PFSK-1 (cell line): ENCODE measurements around the gene CFAP157.

Experiments used
- FOXP2 ChIP-seq: optimal IDR thresholded peaks from 2 replicates; pipeline ENCODE3; 2011; ENCODE audit warnings: borderline replicate concordance, control low read depth, inconsistent platforms; ENCODE audit not compliant: insufficient read depth; ENCODE audit errors: extremely low read length, extremely low read depth
- POLR2AphosphoS5 ChIP-seq: IDR thresholded peaks from 2 replicates; pipeline ENCODE4 v1.6.1; 2012; ENCODE audit warnings: low read depth, mild to moderate bottlenecking, control low read depth, low read length, moderate library complexity
- REST ChIP-seq, 2 experiments: IDR thresholded peaks; 2 replicates each; pipeline versions ENCODE4 v1.6.1 to v1.8.0; 2011 to 2012; ENCODE audit warnings: low read depth in 2 of 2, low read length in 2 of 2, control low read depth in 1 of 2, inconsistent platforms in 1 of 2, mild to moderate bottlenecking in 1 of 2, moderate library complexity in 1 of 2; ENCODE audit not compliant: insufficient read depth in 1 of 2
- SIN3A ChIP-seq: IDR thresholded peaks from 2 replicates; pipeline ENCODE4 v1.6.1; 2012; ENCODE audit warnings: mild to moderate bottlenecking, low read length, moderate library complexity, borderline replicate concordance; ENCODE audit not compliant: insufficient read depth
- TAF1 ChIP-seq: IDR thresholded peaks from 2 replicates; pipeline ENCODE4 v1.6.1; 2012; ENCODE audit warnings: low read length, control low read depth, borderline replicate concordance; ENCODE audit not compliant: insufficient read depth

CFAP157 gene

GRCh38 chr9:127723013-127723412 lies 16.2 kb downstream of the CFAP157 start:
- TF ChIP-seq TAF1 (no peak), SIN3A (no peak), REST (IDR thresholded peaks at IDR 0.05; ENCODE audit: insufficient read depth in 1 of 2, low read depth in 2 of 2, low read length in 2 of 2) (no peak), FOXP2 (no peak), POLR2AphosphoS5 (no peak)

GRCh38 chr9:127723444-127723843 lies 16.7 kb downstream of the CFAP157 start:
- TF ChIP-seq REST (IDR thresholded peaks at IDR 0.05; ENCODE audit: insufficient read depth in 1 of 2, low read depth in 2 of 2, low read length in 2 of 2) = no peak
- no peak for TF ChIP-seq FOXP2
- TF ChIP-seq TAF1 = no peak
- TF ChIP-seq POLR2AphosphoS5 = no peak
- TF ChIP-seq SIN3A = no peak

GRCh38 chr9:127724012-127724411 lies 17.2 kb downstream of the CFAP157 start:
- TF ChIP-seq FOXP2 (no peak), POLR2AphosphoS5 (no peak), REST (IDR thresholded peaks at IDR 0.05; ENCODE audit: insufficient read depth in 1 of 2, low read depth in 2 of 2, low read length in 2 of 2) (no peak), TAF1 (no peak), SIN3A (no peak)

GRCh38 chr9:127726871-127727270 lies 20.1 kb downstream of the CFAP157 start:
- TF ChIP-seq FOXP2 (no peak), REST (IDR thresholded peaks at IDR 0.05; ENCODE audit: insufficient read depth in 1 of 2, low read depth in 2 of 2, low read length in 2 of 2) (no peak)

- TF ChIP-seq FOXP2 (no peak), POLR2AphosphoS5 (no peak), SIN3A (no peak), REST (IDR thresholded peaks at IDR 0.05; ENCODE audit: insufficient read depth in 1 of 2, low read depth in 2 of 2, low read length in 2 of 2) (no peak), TAF1 (no peak)
Measured at GRCh38 chr9:127728808-127729207, 22.0 kb downstream of the CFAP157 start.
